HG03064 (cell line): ENCODE results near the gene PRSS36.
"Not testable (repeated sequence)": the region's sequence is repeated elsewhere in the genome, so short reads cannot be mapped to it uniquely, and the experiment has no call there.

ENCODE experiments used
- ATAC-seq: cut with Tn5 transposase; IDR thresholded peaks from one replicate; pipeline ENCODE4 v1.9.1; 2021; ENCODE audit warnings: low read depth; ENCODE audit not compliant: unreplicated experiment

PRSS36 gene

DNA sequence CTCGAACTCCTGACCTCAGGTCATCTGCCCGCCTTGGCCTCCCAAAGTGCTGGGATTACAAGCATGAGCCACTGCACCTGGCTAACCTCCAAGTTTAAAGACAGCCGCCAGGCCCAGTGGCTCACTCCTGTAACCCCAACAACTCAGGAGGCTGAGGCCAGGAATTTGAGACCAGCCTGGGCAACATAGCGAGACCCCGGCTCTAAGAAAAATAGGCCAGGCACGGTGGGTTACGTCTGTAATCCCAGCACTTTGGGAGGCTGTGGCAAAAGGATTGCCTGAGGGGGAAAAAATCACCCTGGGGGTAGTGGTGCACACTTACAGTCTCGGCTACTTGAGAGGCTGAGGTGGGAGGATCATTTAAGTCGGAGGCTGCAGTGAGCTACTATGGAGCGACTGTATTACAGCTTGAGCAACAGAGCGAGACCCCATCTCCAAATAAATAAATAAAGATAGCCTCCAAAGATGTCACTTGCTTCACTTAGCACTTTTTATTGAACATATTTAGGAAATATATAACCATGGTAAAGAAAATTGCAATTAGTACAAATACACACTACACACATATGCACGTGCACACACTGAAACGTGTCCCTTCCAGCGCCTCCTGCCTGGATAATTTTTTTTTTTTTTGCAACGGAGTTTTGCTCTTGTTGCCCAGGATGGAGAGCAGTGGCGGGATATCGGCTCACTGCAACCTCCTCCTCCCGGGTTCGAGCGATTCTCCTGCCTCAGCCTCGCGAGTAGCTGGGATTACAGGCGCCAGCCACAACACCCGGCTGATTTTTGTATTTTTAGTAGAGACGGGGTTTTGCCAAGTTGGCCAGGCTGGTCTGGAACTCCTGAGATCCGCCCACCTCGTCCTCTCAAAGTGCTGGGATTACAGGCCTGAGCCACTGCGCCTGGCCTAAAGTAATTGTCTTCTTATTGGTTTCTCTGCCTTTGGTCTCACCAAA, 43.1 kb downstream of the PRSS36 start:
- ATAC-seq, result no peak

DNA sequence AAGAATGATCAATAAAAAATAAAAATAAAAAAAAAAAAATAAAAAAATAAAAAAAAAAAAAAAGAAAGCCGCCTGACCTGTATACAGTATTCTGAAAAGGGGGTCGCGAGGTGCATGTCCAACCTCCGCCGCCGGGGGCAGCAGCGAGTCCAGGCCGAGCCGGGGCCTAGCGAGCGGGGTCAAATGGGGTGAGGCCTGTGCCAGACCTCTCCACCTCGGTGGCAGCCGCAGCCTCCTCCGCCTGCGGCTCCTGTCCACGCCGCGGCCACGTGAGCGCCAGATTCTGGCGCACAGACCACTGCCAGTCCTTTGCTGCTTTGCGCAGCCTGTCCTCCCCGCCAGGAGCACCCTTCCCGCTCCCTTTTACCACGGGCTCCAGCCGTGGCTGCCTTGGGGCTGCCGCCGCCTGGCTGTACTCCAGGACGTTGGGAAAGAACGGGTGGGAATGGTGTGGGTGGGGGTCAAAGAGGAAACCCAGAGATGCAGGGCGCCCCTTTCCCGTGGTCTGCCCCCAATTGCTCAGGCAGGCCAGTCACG, 44.1 kb downstream of the PRSS36 start:
- no peak for ATAC-seq

DNA sequence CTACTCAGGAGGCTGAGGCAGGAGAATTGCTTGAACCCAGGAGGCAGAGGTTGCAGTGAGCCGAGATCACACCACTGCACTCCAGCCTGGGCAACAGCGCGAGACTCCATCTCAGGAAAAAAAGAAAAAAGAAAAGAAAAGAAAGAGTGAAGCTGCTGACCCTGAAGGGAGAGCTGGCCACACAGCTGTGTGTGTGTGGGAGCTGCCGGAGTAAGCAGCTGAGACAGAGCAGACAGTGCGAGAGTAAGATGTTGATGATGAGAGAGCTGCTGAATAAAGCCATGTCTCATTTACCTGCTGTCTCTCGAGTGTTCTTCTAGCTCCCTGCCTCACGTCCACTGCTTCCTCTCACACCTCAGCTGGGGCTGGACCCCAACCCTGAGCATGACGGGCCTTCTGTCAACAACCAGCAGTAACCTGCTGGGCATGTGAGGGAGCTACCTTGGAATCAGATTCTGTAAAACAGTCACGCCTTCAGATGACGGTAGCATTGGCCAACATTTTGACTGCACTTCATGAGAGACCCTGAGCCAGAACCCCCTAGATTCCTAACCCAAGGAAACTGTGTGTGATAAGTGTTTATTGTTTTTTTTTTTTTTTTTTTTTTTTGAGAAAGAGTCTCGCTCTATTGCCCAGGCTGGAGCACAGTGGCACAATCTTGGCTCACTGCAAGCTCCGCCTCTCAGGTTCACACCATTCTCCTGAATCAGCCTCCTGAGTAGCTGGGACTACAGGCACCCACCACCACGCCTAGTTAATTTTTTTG, 48.8 kb downstream of the PRSS36 start:
- ATAC-seq, result not testable (repeated sequence)

- ATAC-seq, result no peak
Observed at GRCh38 chr16:31099860-31100638, 49.8 kb downstream of the PRSS36 start.

DNA sequence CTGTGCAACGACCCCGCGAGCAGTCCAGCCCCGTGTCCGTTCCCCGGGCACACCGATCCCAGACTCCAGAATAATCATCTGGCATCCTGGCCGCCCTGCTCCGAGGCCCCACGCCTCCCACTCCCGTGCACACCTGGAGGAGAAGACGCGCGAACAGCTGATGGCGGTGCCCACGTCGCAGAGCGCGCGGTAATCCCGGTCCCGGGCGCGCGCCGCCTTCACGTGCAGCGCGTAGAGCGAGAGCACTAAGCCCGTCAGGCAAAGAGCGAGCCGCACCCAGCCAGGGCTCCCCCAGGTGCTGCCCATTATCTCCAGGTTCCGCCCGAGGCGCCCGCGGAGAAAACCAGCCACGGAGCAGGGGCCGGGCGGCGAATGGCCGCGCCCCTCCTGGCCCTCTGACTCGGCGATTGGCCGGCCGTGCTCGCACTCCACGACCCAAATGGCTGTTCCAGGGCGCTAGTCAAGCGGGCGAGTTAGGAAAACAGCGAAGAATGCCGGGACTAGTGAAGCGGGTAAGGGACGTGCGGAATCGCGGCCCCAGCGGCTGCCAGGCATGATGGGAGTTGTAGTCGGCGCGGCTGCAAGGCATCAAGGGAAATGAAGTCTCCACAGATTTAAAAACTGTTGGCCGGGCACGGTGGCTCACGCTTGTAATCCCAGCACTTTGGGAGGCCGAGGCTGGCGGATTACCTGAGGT, 55.3 kb downstream of the PRSS36 start, which contains the start of gene VKORC1:
VKORC1 (minus strand) TSS at position 374 of the 697 bp plus-strand sequence; CDS start at position 306, 68 bp downstream.
- peak; percentile 82 for ATAC-seq

- ATAC-seq, result no peak
Observed at GRCh38 chr16:31094088-31094423, 55.8 kb downstream of the PRSS36 start.

DNA sequence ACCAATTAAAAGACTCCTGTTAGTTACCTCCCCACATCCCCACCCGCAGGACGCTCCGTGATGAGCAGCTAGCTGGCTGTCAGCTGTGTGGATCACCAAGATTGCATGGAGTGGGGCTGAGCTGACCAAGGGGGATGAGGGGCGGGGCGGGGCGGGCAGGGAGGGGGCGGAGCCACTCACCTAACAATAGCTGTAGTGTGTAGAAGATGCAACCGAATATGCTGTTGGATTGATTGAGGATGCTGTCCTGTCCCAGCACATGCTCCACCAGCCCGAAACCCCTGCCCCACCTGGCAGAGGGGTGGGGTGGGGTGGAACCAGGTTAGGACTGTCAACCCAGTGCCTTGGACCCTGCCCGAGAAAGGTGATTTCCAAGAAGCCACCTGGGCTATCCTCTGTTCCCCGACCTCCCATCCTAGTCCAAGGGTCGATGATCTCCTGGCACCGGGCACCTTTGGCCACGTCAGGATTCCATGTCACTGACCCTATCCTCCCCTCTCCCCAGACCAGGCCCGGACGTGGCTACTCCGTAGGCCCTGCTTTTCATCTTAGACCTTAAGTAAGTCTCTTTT, 56.6 kb downstream of the PRSS36 start:
- no peak for ATAC-seq

GRCh38 chr16:31092330-31092729, 57.5 kb downstream of the PRSS36 start:
- no peak for ATAC-seq

- no peak for ATAC-seq
Observed at GRCh38 chr16:31090540-31090939, 59.3 kb downstream of the PRSS36 start.

DNA sequence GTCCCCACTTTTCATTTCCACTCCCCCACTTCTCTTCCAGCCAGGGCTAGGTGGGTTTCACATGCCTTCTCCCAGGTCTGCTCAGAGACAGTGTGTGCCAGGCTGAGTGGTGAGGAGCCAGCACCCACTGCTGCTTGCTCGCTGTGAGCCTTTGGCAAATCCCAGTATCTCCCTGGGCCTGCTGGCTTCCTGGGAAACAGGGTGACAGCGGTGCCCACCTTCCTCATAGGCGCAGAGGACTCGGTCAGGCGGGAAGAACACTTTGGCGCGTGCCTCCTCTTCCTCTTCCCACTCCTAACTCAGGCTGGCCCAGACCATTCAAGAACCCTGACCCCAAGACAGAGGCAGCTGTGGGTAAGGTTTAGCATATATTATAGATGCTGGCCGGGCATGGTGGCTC, 60.7 kb downstream of the PRSS36 start:
- ATAC-seq, result no peak
